ENCODE data around the gene KY. TPM values are rescaled to one million over a fixed set of nuclear protein-coding genes. Genes with fewer than 3 reads are reported as not detected.

Gene KY
- total and polyA plus RNA-seq, 2 experiments from 2014 or later: not detected

DNA sequence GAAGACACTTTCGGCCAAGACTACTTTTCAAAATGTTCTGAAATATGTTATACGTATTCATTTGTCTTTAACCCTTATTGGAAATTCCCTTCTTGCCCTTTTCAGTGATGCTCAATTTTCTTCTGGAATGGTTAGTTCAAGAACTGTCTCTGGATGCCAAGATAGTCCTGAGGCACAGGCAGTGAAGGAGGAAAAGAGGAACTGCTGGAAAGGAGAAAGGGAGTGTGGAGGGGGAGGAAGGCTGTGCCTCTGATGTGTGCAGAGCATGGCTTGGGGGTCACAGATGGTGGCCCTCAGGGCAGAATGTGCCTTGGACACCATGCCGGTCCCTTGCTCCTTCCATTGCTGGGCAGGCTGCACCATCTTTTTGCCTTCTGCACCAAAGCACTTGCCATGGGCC, 91.2 kb downstream of the KY start:
- no peaks in the 10 kb centered on the region for H3K9me3 Mint-ChIP-seq
- Histone ChIP-seq H3K4me2 (no peak overlapping the region), H3K4me3 (no peak overlapping the region), H2AFZ (no peak overlapping the region), H3K36me3 (ENCODE audit: insufficient read depth) (no peaks in the 10 kb centered on the region), H4K20me1 (replicated peaks; ENCODE audit: insufficient read depth) (no peaks in the 10 kb centered on the region), H3F3A (replicated peaks; ENCODE audit: low read depth) (no peaks in the 10 kb centered on the region), H3K79me2 (replicated peaks; ENCODE audit: insufficient read depth) (no peaks in the 10 kb centered on the region), H3K9me2 (ENCODE audit: insufficient read depth) (0 out of 2 replicates have a peak, but pooled peaks cover 2% of the 10 kb centered on the region), H3K4me1 (ENCODE audit: insufficient read depth) (no peaks in the 10 kb centered on the region; the same call in 1 of the 2 replicates), H3K27ac (ENCODE audit: low read depth) (no peak overlapping the region), H3K27me3 (ENCODE audit: insufficient read depth) (no peaks in the 10 kb centered on the region)
- no peaks in the 10 kb centered on the region; the same call in 2 of the 3 replicates for H3K36me3 Mint-ChIP-seq (ENCODE audit: low read depth)
- TF ChIP-seq EZH2 (IDR thresholded peaks at IDR 0.05; ENCODE audit: low read depth, unreplicated experiment): no peak
- no peak for TF ChIP-seq STAT1 (IDR thresholded peaks at IDR 0.05; ENCODE audit: unreplicated experiment)
- TF ChIP-seq ZNF331 (CRISPR knock-in tag; IDR thresholded peaks at IDR 0.05; ENCODE audit: low read depth): no peak
- TF ChIP-seq POLR2AphosphoS5 (IDR thresholded peaks at IDR 0.05; ENCODE audit: low read depth): no peak
- no peak for TF ChIP-seq ZNF462 (CRISPR knock-in tag; IDR thresholded peaks at IDR 0.05)
- no peak for TF ChIP-seq ZNF114 (CRISPR knock-in tag; IDR thresholded peaks at IDR 0.05)
- TF ChIP-seq, protein P1, sequence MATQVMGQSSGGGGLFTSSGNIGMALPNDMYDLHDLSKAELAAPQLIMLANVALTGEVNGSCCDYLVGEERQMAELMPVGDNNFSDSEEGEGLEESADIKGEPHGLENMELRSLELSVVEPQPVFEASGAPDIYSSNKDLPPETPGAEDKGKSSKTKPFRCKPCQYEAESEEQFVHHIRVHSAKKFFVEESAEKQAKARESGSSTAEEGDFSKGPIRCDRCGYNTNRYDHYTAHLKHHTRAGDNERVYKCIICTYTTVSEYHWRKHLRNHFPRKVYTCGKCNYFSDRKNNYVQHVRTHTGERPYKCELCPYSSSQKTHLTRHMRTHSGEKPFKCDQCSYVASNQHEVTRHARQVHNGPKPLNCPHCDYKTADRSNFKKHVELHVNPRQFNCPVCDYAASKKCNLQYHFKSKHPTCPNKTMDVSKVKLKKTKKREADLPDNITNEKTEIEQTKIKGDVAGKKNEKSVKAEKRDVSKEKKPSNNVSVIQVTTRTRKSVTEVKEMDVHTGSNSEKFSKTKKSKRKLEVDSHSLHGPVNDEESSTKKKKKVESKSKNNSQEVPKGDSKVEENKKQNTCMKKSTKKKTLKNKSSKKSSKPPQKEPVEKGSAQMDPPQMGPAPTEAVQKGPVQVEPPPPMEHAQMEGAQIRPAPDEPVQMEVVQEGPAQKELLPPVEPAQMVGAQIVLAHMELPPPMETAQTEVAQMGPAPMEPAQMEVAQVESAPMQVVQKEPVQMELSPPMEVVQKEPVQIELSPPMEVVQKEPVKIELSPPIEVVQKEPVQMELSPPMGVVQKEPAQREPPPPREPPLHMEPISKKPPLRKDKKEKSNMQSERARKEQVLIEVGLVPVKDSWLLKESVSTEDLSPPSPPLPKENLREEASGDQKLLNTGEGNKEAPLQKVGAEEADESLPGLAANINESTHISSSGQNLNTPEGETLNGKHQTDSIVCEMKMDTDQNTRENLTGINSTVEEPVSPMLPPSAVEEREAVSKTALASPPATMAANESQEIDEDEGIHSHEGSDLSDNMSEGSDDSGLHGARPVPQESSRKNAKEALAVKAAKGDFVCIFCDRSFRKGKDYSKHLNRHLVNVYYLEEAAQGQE (IDR thresholded peaks at IDR 0.05; ENCODE audit: unreplicated experiment): no peak
- no peak for TF ChIP-seq JUNB (IDR thresholded peaks at IDR 0.05; ENCODE audit: unreplicated experiment)
- no peak for TF ChIP-seq NANOG (IDR thresholded peaks at IDR 0.05; ENCODE audit: borderline replicate concordance)
- no peak for TF ChIP-seq EZH2phosphoT487 (IDR thresholded peaks at IDR 0.05; ENCODE audit: unreplicated experiment)
- TF ChIP-seq CREB1 (CRISPR knock-in tag; IDR thresholded peaks at IDR 0.05; ENCODE audit: low read depth): no peak
- TF ChIP-seq, protein P2, sequence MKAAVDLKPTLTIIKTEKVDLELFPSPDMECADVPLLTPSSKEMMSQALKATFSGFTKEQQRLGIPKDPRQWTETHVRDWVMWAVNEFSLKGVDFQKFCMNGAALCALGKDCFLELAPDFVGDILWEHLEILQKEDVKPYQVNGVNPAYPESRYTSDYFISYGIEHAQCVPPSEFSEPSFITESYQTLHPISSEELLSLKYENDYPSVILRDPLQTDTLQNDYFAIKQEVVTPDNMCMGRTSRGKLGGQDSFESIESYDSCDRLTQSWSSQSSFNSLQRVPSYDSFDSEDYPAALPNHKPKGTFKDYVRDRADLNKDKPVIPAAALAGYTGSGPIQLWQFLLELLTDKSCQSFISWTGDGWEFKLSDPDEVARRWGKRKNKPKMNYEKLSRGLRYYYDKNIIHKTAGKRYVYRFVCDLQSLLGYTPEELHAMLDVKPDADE (IDR thresholded peaks at IDR 0.05): no peak
- no peak for DNase-seq (ENCODE audit: low spot score)
- H3K27ac Mint-ChIP-seq: no peak overlapping the region
- peaks cover 6% of the 10 kb centered on the region for H3K27me3 Mint-ChIP-seq (ENCODE audit: insufficient read depth, low read depth, poor library complexity)
- no peak for ATAC-seq
- H3K4me1 Mint-ChIP-seq: peaks cover 11% of the 10 kb centered on the region
- H3K4me3 Mint-ChIP-seq: no peak overlapping the region

All from GM23338 (cell line).